ENCODE measurements around the gene SIK1.
"Not testable (repeated sequence)": the region's sequence is repeated elsewhere in the genome, so short reads cannot be mapped to it uniquely, and the experiment has no call there.

DNA sequence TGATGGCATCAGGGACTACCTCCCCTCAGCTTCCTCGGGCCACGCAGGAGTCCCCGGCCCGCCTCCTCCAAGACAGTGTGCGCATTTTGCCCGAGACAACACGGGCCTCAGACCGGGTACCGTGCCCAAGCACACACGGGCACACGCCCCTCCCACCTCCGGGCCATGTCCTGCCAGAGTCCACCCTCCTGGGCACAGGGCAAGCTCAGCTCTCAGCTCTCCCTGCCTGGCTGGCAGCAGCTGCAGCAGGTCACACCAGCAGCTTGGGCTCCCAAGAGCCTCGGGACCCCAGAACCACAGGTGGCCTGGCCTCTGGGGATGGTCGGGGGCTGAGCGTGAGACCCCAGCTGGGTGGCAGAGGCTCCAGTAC is 29.5 kb downstream of the SIK1 start:
- not testable (repeated sequence) for TF ChIP-seq POLR2A (IDR thresholded peaks at IDR 0.05)
- TF ChIP-seq, protein P1, sequence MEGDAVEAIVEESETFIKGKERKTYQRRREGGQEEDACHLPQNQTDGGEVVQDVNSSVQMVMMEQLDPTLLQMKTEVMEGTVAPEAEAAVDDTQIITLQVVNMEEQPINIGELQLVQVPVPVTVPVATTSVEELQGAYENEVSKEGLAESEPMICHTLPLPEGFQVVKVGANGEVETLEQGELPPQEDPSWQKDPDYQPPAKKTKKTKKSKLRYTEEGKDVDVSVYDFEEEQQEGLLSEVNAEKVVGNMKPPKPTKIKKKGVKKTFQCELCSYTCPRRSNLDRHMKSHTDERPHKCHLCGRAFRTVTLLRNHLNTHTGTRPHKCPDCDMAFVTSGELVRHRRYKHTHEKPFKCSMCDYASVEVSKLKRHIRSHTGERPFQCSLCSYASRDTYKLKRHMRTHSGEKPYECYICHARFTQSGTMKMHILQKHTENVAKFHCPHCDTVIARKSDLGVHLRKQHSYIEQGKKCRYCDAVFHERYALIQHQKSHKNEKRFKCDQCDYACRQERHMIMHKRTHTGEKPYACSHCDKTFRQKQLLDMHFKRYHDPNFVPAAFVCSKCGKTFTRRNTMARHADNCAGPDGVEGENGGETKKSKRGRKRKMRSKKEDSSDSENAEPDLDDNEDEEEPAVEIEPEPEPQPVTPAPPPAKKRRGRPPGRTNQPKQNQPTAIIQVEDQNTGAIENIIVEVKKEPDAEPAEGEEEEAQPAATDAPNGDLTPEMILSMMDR (IDR thresholded peaks at IDR 0.05) = not testable (repeated sequence)
